IPS-20b (cell line): ENCODE results near the gene FMNL2.

Experiments used
- H3K27ac ChIP-seq: one replicate; pipeline ENCODE4 v1.5.1; 2013; ENCODE audit warnings: low read length
- H3K27me3 ChIP-seq: 2 replicates; pipeline ENCODE4 v1.6.1; 2013; ENCODE audit warnings: mild to moderate bottlenecking, low read length, inconsistent platforms; ENCODE audit not compliant: insufficient read depth
- H3K36me3 ChIP-seq: 2 replicates; pipeline ENCODE4 v1.6.1; 2013; ENCODE audit warnings: low read depth, mild to moderate bottlenecking, inconsistent platforms, low read length, moderate library complexity; ENCODE audit not compliant: insufficient read depth
- H3K4me1 ChIP-seq: 2 replicates; pipeline ENCODE4 v1.6.1; 2013; ENCODE audit warnings: mild to moderate bottlenecking, control low read depth, inconsistent platforms, low read length, moderate library complexity; ENCODE audit not compliant: insufficient read depth
- H3K4me3 ChIP-seq: 2 replicates; pipeline ENCODE4 v1.5.1; 2013; ENCODE audit warnings: mild to moderate bottlenecking, low read length, inconsistent platforms
- H3K9ac ChIP-seq: 2 replicates; pipeline ENCODE4 v1.6.1; 2013; ENCODE audit warnings: low read depth, mild to moderate bottlenecking, inconsistent platforms, low read length, moderate library complexity
- H3K9me3 ChIP-seq: 2 replicates; pipeline ENCODE4 v1.6.1; 2013; ENCODE audit warnings: mild to moderate bottlenecking, low read depth, low read length, inconsistent platforms; ENCODE audit not compliant: insufficient read depth

FMNL2 gene

GRCh38 chr2:152560873-152561595 lies 226.1 kb downstream of the FMNL2 start:
- no peak overlapping the region for H3K4me3 ChIP-seq
- peaks cover 44% of the 10 kb centered on the region for H3K36me3 ChIP-seq
- H3K9ac ChIP-seq = no peak overlapping the region
- no peaks in the 10 kb centered on the region for H3K27me3 ChIP-seq
- no peaks in the 10 kb centered on the region for H3K9me3 ChIP-seq
- no peak overlapping the region for H3K27ac ChIP-seq
- 0 out of 2 replicates have a peak, but pooled peaks cover 7% of the 10 kb centered on the region for H3K4me1 ChIP-seq

DNA sequence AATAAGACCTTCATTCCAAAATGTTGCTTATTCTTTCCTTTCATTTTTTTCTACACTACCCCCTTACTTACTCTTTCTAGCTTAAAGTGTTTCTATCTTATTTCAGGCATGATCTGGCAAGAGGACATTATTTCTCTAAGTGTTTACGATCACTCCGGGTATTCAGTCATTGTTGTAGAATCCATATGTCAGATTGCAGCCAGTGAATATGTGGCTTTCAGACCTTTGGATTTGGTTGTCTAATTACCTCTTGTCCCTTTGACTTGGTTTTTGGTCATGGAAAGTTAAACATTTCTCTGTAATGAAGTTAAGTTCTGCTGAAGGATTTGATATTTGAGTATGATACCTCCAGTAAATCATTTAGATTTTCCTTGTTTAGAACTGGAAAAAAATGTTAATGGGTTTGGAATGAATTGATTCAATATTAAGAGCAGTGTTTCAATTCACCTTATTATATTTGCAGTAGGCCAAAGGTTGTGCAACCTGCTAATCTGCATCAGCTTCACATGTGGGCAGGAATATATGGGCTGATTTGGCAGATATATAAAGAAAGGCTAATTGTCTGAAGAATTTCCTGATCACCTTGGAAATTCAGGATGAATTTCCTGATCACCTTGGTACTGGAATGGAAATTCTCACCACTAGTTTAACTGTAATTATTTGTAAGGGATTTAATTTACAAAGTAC lies 227.4 kb downstream of the FMNL2 start:
- H3K4me3 ChIP-seq = no peak overlapping the region
- H3K9ac ChIP-seq = no peak overlapping the region
- H3K27me3 ChIP-seq = no peaks in the 10 kb centered on the region
- H3K4me1 ChIP-seq = 0 out of 2 replicates have a peak, but pooled peaks cover 3% of the 10 kb centered on the region
- no peaks in the 10 kb centered on the region for H3K9me3 ChIP-seq
- no peak overlapping the region for H3K27ac ChIP-seq
- peaks cover 44% of the 10 kb centered on the region for H3K36me3 ChIP-seq

DNA sequence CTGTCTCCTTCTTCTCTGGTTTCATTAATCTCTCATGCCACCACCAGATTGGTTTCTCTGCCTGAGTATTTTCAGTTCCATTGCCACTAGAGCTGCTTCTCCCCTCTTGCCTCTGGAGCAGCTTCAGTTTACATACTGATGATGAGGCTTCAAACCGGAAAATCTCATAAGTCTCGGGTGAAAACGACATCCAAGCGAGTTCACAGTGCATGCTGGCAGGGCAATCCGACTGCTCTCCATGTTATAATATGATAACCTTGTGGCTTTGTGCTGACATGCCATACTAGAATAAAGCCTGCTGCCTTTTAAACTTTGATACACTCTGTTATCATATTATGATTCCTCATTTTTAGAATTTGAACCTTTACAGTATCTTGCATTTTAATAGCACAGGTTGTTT lies 228.8 kb downstream of the FMNL2 start:
- Histone ChIP-seq H3K4me1 (no peaks in the 10 kb centered on the region), H3K36me3 (peaks cover 42% of the 10 kb centered on the region), H3K4me3 (no peak overlapping the region), H3K9ac (no peak overlapping the region), H3K27ac (no peak overlapping the region), H3K27me3 (no peaks in the 10 kb centered on the region), H3K9me3 (no peaks in the 10 kb centered on the region)

GRCh38 chr2:152564754-152565551 lies 230.0 kb downstream of the FMNL2 start:
- Histone ChIP-seq H3K27me3 (no peaks in the 10 kb centered on the region), H3K27ac (no peak overlapping the region), H3K9me3 (no peaks in the 10 kb centered on the region), H3K9ac (no peak overlapping the region), H3K36me3 (peaks cover 31% of the 10 kb centered on the region), H3K4me3 (no peak overlapping the region), H3K4me1 (no peaks in the 10 kb centered on the region)

DNA sequence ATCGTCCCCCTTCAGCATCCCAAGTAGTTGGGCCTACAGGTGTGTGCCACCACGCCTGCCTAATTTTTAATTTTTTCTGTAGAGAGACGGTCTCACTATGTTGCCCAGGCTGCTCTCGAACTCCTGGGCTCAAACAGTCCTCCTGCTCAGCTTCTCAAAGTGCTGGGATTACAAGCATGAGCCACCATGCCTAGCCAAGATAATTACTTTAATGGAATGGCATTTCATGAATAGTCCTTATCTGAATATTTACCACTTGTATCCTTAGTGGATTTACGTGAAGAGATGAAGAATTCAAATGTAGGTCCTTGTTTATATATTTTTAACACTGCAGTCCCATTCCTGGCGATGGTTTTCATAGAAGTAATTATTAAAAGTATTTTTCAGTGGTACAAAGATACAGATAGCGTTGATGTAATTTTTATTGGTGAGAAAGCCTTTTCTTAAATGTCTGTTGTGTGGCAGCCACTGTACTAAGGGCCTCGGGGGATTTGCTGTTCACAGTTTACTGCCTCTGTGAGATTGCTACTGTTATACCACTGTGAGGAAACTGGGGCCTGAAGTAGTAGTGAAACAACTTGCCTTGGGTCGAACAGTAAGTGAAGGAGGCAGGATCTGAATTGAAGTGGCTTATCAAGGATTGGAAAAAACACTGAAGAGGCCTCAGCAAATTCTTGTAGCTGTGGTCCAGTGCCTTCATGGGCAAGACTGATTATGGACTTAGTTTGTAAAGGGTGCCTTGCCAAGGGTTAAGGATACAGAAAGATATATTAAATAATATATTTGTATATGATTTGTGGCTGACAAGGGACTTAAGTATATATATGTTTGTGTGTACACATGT lies 231.1 kb downstream of the FMNL2 start:
- H3K27me3 ChIP-seq = no peaks in the 10 kb centered on the region
- H3K27ac ChIP-seq = no peak overlapping the region
- no peak overlapping the region for H3K4me3 ChIP-seq
- H3K36me3 ChIP-seq = peaks cover 25% of the 10 kb centered on the region
- no peaks in the 10 kb centered on the region for H3K9me3 ChIP-seq
- H3K4me1 ChIP-seq = no peaks in the 10 kb centered on the region
- H3K9ac ChIP-seq = no peak overlapping the region

DNA sequence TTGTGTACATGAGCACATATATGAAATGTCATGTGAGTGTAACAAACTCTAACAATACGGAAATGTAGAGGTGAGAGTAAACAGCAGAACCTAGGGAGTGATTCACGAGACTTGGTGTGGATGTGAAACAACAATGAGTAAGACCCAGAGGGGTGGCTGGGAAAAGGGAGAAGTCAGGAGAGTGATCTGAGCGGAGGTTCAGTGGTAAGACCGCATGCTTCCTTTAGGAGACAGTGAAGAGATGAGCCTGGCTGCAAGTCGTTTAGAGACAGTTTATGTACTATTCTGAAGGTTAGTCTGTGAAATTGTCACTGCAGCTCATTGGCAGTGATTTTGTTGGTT lies 231.7 kb downstream of the FMNL2 start:
- Histone ChIP-seq H3K27ac (no peak overlapping the region), H3K4me3 (no peak overlapping the region), H3K4me1 (no peaks in the 10 kb centered on the region; the same call in 1 of the 2 replicates), H3K9me3 (no peaks in the 10 kb centered on the region), H3K27me3 (no peaks in the 10 kb centered on the region), H3K9ac (no peak overlapping the region), H3K36me3 (peaks cover 20% of the 10 kb centered on the region; the same call in 1 of the 2 replicates)

DNA sequence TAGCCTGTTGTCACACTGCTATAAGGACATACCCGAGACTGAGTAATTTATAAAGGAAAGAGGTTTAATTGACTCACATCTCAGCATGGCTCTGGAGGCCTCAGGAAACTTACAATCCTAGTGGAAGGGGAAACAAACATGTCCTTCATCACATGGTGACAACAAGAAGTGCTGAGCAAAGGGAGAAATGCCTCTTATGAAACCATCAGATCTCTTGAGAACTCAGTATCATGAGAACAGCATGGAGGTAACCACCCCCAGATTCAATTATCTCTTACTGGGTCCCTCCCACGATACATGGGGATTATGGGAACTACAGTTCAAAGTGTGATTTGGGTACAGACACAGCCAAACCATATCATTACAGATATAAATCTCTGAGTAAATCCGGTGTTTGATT lies 233.6 kb downstream of the FMNL2 start:
- H3K9ac ChIP-seq = no peak overlapping the region
- H3K4me1 ChIP-seq = no peaks in the 10 kb centered on the region; the same call in 1 of the 2 replicates
- no peak overlapping the region for H3K27ac ChIP-seq
- H3K4me3 ChIP-seq = no peak overlapping the region
- H3K9me3 ChIP-seq = no peaks in the 10 kb centered on the region
- 0 out of 2 replicates have a peak, but pooled peaks cover 4% of the 10 kb centered on the region for H3K36me3 ChIP-seq
- no peaks in the 10 kb centered on the region for H3K27me3 ChIP-seq

DNA sequence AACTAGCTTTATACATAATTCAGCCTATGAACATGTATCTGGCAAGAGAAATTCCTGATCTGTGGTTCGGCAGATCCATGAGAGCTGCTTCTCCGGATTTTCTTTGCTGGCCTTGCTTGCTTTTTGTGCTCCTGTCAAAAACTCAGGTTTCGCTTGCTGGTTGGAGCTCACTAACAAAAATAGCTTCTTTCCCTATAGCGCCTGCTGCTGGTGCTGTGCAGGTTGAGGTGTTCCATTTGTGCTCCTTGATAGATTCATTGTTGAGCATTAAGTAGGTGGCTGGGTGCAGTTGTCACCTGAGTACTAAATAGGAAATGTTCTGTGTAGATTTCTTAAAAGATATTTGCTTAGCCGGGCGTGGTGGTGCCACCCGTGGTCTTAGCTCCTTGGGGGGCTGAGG lies 234.2 kb downstream of the FMNL2 start:
- H3K9me3 ChIP-seq = no peaks in the 10 kb centered on the region
- H3K4me1 ChIP-seq = no peaks in the 10 kb centered on the region; the same call in 1 of the 2 replicates
- no peak overlapping the region for H3K4me3 ChIP-seq
- H3K27me3 ChIP-seq = no peaks in the 10 kb centered on the region
- H3K27ac ChIP-seq = no peak overlapping the region
- no peak overlapping the region for H3K9ac ChIP-seq
- H3K36me3 ChIP-seq = 0 out of 2 replicates have a peak, but pooled peaks cover under 1% of the 10 kb centered on the region

DNA sequence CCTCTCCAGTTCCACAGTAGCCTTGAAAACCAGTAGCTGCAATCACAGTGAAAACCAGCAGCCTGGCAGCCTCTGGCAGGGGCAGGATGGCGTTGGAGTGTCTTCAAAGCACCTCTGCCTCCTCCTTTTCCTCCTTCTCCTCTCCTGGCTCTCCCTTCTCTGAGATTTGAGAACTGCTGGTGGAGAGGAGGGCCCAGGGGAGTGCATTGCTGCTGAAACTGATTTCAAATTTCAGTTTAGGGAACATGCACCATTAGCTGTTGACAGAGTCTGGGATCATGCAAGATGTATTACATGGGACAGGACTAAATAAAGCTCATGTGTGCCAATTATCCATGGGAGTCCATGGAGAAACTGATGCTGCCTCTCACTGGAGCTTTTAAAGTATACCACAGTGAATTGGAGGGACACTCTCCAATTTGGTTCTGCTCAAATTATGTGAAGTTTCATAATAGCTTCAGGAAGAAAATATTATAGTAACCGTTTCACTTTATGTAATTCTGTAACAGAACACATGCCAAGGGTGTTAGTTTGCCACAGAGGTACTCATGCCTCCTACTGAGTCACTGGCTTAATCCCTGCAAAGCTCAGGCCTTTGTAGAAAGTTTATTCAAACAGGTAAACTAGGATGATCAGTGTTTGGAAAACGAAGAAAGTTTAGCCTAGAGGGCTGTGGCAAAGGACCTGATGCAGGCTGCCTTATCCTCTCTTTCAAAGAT lies 236.2 kb downstream of the FMNL2 start:
- H3K27ac ChIP-seq = no peak overlapping the region
- no peak overlapping the region for H3K9ac ChIP-seq
- no peak overlapping the region for H3K4me3 ChIP-seq
- H3K9me3 ChIP-seq = no peaks in the 10 kb centered on the region
- no peaks in the 10 kb centered on the region for H3K36me3 ChIP-seq
- H3K27me3 ChIP-seq = no peaks in the 10 kb centered on the region
- no peaks in the 10 kb centered on the region; the same call in 1 of the 2 replicates for H3K4me1 ChIP-seq

DNA sequence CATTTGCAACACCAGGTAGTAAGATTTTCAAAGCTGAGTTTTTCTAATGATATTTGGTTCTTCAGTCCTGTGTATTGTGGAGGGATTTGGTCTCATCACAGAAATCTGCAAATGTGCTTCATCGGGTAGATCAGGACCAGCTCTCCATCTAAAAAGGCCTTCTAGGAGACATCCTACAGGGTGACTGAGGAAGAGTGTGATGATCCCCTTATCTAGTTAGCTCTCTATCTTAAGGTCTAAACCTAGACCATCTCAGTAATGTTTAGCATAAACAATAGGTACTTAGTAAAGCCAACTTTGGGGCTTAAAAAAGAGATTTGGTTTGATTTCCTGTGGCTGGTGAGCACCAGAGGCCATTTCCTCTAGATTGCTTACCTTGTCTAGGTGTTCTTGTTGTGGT lies 237.1 kb downstream of the FMNL2 start:
- H3K4me1 ChIP-seq = no peaks in the 10 kb centered on the region; the same call in 1 of the 2 replicates
- H3K36me3 ChIP-seq = no peaks in the 10 kb centered on the region
- H3K27me3 ChIP-seq = no peaks in the 10 kb centered on the region
- H3K27ac ChIP-seq = no peak overlapping the region
- H3K9me3 ChIP-seq = no peaks in the 10 kb centered on the region
- H3K9ac ChIP-seq = no peak overlapping the region
- H3K4me3 ChIP-seq = no peak overlapping the region
